Medulla oblongata (tissue), 1 donor: ENCODE data around the gene SGO1.
A peak's percentile ranks its signal among the peaks of the same experiment; 100 is the strongest.

Experiments
- DNase-seq: peaks from one replicate; pipeline ENCODE4 v3.0.0-alpha.2; 2015; ENCODE audit errors: extremely low spot score

The SGO1 gene

DNA sequence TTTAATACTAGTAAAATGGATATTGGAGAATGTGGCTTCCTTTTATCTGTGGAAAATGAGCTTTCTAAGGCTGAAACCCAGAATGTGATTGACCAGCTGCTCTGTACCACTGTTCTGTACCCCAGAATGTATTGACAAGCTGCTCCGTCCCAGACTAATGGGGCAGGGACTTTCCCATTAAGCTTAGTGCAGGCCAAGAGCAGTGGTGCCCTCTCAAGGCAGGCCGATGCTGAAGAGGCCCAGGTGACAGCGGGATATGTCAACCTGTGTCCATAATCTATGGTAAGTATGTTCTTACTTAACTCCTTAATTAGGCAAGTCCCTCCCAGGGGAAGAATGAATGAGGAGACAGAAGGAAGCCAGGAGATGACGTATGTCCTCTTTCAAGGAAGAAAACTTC lies 31.1 kb downstream of the SGO1 start:
- no peak for DNase-seq

DNA sequence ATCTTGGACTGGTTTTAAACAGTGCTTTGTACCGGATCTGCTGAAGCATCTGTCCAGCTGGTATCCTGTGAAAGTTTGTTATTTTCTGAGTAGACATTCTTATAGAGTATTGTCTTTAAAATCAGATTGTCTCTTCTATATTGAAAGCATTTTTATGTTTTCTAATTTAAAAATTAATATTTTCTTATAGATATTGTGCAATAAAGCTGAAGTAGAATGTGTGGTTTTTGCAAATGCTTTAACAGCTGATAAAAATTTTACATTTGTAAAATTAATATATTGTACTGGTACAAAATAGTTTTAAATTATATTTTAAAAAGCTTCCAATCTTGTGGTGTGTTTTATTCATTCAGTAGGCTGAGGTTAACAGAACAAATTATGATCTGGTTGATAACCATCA lies 31.9 kb downstream of the SGO1 start:
- no peak for DNase-seq

DNA sequence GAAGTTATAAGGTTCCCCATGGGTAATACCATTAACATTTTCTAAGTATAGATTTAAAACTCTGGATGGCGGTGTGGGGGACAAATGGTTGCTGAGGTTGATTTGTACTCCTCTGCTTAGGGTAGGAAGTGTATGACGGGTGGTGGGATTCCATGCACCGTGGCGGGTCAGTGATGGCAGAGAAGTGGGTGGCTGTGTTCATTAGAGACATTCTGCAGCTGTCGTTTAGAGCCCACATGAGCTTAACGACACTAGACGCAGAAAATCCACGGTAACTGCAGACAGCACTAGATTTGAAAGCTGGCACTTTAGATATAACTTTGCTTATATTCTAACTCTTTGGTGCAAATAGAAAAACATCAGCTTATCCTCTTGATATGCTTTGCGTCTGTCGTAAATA lies 37.5 kb downstream of the SGO1 start:
- no peak for DNase-seq

DNA sequence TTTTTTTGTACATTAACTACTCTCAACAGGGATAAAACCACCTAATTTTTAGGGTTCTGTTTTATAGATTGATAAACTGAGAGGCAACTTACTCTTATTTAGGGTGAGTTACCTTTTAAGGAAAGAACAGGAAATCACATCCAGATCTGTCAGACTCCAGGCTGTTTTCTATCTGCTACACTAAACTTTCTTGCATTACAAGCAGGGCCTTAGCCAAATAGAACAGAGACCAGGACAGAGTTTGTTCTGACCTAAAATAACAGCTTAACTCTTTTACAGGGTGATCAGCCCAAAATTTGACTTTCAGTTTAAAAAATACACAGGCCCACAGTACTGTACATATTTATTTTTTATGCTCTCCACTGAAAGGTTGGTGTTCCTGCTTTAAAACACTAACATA lies 38.6 kb downstream of the SGO1 start:
- DNase-seq: no peak

DNA sequence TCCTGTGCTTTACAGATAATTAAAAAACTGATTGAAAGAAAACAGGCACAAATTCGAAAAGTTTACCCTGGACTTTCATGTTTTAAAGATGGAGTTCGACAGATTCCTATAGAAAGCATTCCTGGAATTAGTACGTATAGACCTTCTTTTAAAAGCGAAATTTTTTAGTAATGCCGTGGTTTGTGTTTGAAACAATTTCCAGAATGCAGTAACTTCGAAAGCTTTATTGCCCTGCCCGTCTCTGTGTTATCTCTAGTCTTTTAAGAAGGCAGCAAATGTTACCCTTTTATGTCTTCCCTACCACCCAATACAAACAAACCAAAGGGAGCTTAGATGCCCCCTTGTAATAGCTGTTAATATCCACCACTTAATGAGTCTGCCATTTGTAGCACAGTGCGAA lies 39.7 kb downstream of the SGO1 start:
- DNase-seq: no peak

DNA sequence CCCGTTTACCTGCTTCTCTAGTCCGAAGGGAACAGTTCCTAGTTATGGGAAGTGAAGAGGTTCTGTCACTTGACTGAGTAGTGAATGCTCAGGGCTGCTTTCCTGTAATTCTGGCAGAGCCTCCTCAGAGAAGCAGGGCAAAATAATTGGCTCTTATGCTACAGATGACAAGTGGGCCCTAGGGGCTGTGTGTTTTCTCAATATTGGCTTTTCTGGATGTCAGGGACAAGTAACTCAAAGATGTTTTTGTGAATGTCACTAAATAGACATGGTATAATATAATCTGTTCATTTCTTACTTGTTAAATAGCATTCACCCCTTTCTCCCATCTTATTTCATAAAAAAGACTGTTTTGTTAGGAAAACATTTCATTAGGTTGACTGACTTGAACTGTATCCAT lies 40.1 kb downstream of the SGO1 start:
- no peak for DNase-seq

DNA sequence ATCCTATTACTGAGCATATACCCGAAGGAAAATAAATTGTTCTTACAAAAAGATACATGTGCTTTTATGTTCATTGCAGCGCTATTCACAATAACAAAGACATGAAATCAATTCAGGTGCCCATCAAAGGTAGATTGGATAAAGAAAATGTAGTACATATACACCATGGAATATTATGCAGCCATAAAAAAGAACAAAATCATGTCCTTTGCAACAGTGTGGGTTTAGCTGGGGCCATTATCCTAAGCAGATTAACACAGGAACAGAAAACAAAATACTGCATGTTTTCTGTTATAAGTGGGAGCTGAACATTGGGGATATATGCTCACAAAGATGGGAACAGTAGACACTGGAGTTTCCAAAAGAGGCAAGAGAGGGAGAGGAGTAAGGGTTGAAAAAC lies 42.5 kb downstream of the SGO1 start:
- no peak for DNase-seq

DNA sequence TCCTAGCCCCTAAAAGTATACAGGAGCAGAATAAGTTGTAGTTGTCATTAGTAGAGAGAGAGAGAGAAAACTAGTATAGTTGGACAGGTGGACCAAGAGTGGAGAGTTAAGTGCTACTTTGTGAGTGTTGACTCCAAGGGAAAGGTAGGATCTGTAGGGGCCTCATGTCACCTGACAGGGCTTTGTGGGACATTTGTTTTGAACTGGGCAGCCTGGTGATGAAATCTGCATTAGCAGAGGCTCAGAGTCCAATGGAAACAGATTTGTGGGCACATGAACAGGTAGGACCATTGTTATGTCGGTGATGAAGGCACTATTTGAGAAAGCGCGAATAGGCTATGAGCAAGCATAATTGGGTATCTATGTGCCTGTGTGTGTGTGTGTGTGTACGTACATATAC lies 43.5 kb downstream of the SGO1 start:
- DNase-seq: no peak

DNA sequence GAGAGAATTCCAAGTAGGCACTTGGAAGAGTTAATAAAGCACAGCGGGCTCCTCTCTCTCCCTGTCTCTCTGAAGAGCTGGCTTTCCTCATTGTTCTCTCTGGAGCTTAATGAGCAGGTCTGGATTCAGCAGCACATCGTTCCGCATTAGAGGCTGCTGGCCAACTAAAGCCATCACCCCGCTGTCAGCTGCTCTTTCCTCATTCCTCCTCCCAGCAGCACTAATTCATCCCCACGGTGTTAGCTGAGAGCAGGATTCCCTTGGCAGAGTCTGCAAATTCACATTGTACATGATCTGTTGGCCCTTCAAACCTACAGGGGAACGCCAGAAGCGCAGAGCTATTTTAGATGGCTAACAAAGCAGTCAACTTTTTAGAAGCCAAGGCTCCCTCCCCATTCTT lies 44.2 kb downstream of the SGO1 start:
- peak; percentile 93 for DNase-seq

DNA sequence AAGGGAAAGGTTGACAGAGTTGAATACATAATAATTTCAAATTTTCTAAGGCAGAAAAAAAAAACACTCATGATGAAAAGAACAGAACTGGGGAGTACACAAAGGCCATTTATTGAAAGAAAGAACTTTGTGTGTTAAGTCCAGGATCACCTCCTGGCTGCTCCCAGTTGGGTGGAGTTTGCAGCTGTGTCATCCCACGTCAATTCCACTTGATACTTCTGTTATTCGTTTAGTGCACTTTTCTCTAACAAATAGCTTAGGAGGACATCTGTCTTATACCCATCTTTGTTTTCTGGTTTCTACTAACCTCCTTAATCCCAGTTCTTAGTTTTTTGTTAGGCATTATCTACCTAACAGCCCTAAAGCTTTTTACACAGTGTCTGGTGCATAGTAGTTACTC lies 44.7 kb downstream of the SGO1 start:
- peak; percentile 67 for DNase-seq

DNA sequence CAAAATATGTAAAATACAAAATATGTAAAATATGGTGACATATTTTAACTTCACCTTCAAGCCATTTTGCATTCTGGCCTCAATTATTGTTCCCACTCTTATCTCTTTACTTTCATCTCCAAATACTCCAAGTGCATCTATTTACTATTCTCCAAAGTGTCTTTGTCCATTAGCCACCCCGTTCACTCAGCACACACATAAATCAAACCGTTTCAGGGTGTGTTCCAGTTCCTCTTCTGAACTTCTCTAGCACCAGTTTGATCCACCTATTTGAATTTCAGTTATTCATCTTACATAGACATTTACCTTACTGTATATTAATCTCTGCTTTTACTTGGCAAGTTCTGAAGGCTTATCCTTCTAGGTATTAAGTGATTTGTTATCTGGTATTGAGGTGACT lies 45.1 kb downstream of the SGO1 start:
- DNase-seq: peak; percentile 15

DNA sequence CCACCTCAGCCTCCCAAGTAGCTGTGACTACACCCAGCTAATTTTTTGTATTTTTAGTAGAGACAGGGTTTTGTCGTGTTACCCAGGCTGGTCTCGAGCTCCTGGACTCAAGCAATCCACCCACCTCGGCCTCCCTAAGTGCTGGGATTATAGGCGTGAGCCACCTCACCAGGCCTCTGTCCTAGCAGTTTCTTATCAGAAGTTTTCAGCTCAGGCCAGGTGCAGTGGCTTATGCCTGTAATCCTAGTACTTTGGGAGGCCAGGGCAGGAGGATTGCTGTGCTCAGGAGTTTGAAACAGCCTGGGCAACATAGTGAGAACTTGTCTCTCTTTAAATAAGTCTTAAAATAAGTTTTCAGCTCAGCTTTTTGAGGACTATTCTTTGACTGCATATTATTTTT lies 48.4 kb downstream of the SGO1 start:
- no peak for DNase-seq

DNA sequence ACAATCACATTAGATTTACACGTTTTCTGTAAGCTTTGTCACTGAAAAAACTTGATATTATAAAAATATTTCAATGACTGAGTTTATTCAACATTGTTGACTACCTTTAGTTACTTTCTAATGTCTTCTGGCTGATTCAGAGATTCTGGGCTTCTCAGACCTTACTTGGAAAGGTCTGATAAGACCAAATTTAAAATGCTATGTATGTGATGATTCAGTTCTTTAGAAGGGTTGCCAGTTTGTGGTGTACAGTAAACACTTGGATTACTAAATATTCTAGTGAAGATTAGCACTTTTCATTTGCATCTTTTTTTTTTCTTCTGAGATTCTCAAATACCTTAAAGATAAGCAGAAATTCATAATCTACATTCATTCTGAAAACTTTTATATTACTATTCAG lies 49.8 kb downstream of the SGO1 start:
- DNase-seq: no peak

DNA sequence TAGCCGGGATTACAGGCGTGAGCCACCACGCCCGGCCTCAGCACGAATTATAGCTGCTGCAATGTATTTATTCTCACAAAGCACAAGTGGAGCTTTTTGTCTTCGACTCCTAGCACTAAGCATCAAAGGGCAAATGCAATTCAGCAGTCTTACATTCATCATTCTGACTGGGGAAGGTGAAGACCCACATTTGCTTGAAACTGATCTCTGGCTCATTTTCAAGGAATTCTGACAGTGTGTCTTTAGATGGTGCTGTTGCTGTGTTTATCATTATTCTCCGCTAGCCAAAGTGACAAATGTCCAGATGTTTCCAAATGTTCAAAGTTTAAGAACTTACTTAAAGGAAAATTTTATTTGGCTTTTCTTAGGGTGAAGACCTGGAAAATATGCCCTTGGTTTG lies 55.9 kb downstream of the SGO1 start:
- DNase-seq: peak; percentile 57

DNA sequence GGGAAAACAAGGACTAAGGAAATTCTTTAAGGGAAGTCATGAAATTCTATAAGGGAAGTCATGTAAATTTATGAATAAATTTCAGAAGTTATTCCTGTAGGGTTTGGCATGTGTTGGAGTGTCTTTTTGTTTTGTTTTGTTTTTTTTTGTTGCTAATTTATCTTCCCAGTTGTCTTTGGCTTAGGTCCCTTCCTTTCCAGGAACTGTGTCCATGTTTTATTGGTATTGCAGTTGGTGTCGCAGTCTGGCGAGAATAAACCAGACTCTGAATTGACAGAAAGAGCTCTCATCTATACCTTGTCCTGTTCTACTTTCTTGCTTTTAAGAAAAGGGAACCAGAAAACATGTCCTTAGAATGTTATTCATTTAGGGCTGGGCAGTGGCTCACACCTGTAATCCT lies 57.6 kb downstream of the SGO1 start:
- DNase-seq: no peak

DNA sequence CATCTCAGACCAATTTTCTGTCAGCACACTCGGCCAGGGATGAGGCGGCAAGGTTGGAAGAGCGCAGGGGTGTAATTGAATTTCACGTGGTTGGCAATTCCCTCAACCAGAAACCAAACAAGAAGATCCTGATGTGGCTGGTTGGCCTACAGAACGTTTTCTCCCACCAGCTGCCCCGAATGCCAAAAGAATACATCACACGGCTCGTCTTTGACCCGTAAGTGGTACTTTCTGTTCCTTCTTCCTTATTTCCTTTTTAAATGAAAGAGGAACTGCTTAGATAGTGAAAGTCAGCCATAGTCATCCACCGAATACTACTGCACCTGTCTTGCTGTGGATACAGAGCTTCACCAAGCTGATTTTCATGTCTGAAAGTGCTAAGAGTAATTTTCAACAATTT lies 60.1 kb downstream of the SGO1 start:
- DNase-seq: peak; percentile 86

DNA sequence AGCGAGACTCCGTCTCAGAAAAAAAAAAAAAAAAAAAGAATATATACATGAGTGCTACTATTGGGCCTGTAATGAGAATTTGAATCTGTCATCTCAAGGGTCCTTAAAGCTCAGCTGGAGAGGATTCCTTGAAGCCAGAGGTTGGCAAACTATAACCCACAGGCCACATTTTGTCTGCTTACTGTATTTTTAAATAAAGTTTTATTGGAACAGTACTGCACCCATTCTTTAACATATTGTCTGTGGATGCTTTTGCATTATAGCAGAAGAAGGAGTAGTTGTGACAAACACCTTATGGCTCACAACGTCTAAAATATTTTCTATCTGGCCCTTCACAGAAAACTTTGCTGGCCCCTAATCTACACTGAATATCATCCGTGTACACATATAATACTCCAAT lies 60.7 kb downstream of the SGO1 start:
- no peak for DNase-seq

DNA sequence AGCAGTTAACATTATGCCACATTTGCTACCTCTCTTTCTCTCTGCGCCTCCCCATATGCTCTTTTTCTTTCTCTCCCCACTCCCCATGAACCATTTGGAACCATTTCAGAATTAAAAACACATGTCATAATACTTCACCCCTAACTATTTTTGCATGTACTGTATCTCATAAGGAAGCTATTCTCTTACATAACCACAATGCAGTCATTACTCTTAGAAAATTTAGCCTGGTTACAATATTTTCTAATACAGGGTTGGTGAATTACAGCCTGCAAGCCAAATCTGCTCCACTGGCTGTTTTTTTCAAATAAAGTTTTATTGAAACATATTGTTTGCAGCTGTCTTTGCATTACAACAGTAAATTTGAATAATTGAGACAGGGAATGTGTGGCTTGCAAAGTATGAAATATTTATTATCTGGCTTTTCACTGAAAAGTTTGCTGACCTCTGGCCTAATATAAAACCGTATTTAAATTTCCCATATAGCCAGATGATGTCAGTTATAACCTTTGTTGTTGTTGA lies 62.8 kb downstream of the SGO1 start:
- no peak for DNase-seq

DNA sequence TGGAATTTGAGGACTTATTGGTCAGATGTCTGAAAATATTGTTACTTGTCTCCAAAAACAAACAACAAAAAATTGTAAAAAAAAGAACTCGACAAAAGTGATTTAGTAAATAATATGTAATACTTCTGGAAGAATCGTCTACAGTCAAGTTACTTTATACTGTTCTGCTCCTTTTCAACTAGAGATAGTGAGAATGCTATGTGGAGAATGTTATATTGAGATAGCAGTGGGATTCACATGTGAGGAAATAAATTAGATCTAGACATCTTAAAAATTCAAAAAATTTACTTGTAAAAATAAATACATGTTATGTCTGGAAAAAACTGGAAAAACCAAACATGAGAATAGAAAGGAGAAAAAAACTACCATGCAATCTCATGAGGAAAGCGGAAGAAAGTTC lies 64.9 kb downstream of the SGO1 start:
- no peak for DNase-seq
